Stimulated activated CD8-positive, alpha-beta memory T cell treated with anti-CD3 and anti-CD28 coated beads, Interleukin-12 subunit alpha, Interleukin-12 subunit beta, amount 100 ng/mL, for 4 hours (primary cell): ENCODE measurements around the gene UIMC1.

ENCODE experiments used
- DNase-seq: peaks from one replicate; pipeline ENCODE4 v3.0.0-alpha.2; 2020; ENCODE audit warnings: low read depth

UIMC1 gene

DNA sequence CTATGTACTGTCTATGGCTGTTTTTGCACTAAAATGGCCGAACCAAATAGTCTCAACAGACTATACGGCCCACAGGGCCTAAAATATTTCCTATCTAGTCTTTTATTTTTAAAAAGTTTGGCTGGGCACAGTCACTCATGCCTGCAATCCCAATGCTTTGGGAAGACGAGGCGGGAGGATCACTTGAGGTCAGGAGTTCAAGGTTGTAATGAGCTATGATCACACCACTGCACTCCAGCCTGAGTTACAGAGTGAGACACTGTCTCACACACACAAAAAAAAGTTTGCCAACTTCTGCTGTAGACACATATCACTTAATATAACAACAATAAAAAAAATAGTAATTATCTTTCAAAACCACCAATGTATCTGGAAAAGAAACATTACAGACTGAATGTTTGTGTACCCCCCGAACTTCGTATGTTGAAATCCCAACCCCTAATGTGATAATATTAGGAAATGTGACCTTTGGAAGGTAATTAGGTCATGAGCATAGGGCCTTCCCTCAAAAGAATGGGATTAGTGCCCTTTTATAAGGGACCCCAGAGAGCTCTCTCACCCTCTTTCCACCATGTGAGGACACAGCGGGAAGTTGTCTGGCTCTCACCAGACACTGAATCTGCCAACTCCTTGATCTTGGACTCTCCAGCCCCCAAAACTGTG lies 53.9 kb downstream of the UIMC1 start:
- no peak for DNase-seq

DNA sequence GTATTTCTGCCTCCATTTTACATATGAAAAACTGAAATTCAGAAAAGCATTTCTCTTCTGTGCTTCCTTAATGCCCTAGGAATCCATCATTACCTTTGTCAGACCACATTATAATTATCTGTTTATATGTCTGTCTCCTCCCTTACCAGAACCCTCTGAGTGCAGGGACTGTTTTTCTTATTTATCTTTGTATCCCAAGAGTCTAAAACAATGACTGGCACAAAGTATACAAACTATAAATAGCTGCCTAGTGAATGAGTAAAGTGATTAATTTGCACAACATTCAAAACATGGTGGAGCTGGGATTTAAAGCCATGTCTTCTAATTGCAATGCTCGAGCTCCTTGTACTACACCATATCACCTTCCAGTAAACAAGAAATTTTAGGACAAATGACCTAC lies 58.1 kb downstream of the UIMC1 start:
- DNase-seq: no peak

GRCh38 chr5:176947847-176948246 lies 58.7 kb downstream of the UIMC1 start:
- DNase-seq: no peak

DNA sequence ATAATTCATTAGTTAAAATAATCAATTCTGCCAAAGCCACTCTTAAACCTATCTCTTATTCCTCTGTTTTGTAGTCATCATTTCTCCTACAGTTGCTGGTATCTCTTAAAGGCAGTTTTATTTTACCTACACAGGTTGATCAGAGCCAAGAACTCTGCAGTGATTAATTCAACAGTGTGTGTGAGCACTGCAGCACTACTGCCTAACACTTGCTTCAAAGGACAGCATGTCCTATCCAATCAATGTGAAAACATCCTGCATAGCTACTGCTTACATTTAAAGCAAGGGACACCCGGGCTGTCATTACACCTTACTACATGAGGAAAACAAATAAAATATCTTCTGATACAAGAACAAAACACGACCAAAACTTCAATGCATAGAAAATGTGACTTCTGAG lies 62.3 kb downstream of the UIMC1 start:
- DNase-seq: no peak

- no peak for DNase-seq
Observed at GRCh38 chr5:176943816-176944215, 62.8 kb downstream of the UIMC1 start.

GRCh38 chr5:176941951-176942350 lies 64.6 kb downstream of the UIMC1 start:
- DNase-seq: no peak

DNA sequence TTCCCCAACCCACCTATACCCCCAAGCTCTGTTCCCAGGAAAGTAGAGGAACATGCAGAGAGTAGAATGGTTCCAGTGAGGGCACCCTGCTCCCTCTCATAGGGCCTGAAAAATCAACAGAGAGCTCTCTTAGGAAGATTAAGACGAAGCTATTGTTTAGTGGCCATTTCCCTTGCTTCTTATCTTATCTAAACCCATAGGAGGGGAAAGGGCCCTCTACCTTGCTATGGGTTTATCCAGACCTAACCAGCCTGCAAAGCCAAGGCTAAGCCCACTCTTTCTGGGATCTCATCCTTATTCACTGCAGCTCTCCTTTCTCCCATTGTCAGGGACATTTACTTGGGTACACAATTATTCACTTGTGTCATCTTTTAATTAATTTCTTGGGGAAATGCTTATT lies 68.1 kb downstream of the UIMC1 start:
- no peak for DNase-seq

GRCh38 chr5:176935017-176935416 lies 71.6 kb downstream of the UIMC1 start:
- DNase-seq: no peak

GRCh38 chr5:176934309-176934930 lies 72.2 kb downstream of the UIMC1 start:
- DNase-seq: no peak

DNA sequence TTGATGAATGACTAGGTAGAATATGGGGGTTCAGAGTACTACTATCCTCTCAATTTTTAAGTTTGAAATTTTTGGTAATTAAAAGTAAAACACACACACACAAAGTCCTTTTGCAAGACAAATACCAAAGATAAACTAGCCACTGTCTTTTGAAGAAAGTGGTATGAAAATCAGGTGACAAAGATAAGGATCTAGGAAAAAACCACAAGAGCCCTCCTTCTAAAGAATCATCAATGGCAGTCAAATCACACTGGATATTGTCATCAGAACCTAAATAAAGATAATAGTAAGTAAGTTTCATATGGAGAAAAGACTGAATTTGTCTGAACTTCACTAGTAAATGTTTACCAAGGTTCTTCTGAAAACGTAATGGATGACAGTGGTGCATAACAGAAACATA lies 76.9 kb downstream of the UIMC1 start:
- DNase-seq: no peak

DNA sequence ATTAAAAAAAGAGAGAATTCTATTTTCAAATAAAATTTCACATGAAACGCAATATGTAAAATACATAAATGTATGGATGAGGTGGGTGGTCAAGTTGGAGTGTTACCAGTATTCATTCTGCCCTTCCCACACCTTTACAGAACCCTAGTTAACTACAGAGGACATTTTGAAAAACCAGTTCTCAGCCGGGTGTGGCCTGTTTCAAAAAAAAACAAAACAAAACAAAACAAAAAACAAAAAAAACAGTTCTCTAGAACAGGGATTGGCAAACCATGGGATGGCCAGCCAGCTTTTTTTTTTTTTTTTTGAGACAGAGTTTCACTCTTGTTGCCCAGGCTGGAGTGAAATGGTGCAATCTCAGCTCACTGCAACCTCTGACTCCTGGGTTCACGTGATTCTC lies 79.0 kb downstream of the UIMC1 start:
- no peak for DNase-seq

- DNase-seq: no peak
Observed at GRCh38 chr5:176922817-176923216, 83.8 kb downstream of the UIMC1 start.

- no peak for DNase-seq
Observed at GRCh38 chr5:176921714-176922113, 84.9 kb downstream of the UIMC1 start.

- no peak for DNase-seq
Observed at GRCh38 chr5:176918613-176919012, 88.0 kb downstream of the UIMC1 start.

DNA sequence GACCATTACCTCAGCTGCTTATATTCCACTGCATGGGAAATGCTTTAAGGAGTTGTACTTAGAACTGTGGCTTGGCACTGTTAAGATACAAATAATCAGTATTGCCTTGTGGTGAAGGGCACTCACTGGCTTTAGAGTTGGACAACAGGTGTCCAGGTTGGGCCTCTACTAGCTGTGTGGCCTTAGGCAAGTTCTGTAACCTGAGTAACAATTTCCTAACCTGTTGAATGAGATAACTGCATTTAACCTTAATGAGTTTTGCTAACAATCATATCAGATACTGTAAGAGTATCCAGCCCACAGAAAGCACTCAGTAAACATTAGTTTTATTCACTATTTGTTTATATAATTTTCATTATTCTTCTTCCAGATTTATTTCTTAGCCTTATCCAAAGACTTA lies 90.2 kb downstream of the UIMC1 start:
- no peak for DNase-seq

- DNase-seq: no peak
Observed at GRCh38 chr5:176915906-176916305, 90.7 kb downstream of the UIMC1 start.

GRCh38 chr5:176912115-176912514 lies 94.5 kb downstream of the UIMC1 start:
- no peak for DNase-seq

DNA sequence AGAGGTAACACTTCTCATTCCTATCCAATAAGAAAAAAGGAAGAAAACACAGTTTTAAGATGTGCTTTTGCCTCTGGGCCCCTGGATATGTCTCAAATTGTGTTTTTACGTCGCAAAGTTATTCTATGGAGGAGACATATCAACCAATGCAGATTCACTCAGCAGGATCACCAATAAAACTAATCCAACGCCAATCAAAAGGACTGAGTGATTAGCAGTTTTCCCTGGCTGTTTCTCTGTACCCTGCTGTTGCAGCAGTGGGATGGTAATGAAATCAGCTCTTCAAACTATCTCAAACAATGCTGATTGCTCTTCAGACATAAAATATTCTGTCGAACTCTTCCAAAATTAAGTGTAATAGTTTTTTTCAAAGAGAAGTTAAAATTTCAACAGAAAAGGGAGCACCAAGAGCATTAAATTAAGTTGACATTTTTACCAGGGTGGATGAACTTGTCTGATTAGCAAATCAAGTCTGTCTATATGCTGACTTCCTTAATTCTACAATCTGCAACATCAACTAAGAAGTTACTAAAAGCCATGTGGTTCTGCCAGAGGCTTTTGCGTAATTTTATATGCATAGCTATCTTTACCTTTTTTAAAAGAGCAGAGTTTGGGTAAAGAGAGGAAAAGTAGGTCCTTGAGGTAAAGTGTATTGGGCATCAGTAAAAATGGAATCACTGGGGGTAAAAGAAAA lies 97.8 kb downstream of the UIMC1 start:
- DNase-seq: no peak

GRCh38 chr5:176906796-176907195 lies 99.8 kb downstream of the UIMC1 start:
- DNase-seq: no peak

DNA sequence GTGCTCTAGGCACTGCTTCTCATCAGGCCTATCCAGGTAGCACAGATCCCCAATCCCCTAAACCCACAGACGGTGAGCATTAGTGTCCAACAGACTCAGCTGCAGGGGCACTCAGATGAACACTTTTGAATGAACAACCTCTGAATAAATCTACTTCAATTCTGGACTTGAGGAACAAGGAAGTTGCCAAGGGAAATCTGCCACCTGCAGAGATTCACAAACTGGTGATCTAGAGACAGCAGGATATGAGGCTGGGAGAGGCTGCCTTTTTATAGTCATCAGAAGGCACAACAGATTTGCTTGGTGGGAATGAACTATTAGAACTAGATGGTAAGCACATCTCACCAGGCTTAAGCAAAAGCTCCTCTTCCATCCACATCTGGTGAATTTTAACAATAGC lies 100.5 kb downstream of the UIMC1 start:
- no peak for DNase-seq

DNA sequence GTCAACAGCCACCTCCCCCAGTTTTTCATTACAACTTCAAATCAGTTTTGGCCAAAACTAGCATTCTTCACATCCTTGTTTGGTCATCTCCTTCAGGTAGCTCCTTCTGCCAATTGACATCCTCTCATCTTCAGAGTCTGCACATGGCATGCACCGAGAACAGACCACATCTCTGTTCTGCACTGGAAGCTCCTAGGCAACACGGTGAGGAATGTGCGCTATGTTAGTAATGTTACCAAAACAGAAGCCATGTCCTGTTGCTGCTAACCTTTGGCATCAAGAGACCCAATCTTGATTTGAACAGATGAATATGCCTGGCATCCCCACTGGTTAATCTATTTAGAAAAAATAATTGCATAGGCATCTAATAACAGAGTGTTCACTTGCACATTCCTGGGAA lies 102.3 kb downstream of the UIMC1 start:
- no peak for DNase-seq

DNA sequence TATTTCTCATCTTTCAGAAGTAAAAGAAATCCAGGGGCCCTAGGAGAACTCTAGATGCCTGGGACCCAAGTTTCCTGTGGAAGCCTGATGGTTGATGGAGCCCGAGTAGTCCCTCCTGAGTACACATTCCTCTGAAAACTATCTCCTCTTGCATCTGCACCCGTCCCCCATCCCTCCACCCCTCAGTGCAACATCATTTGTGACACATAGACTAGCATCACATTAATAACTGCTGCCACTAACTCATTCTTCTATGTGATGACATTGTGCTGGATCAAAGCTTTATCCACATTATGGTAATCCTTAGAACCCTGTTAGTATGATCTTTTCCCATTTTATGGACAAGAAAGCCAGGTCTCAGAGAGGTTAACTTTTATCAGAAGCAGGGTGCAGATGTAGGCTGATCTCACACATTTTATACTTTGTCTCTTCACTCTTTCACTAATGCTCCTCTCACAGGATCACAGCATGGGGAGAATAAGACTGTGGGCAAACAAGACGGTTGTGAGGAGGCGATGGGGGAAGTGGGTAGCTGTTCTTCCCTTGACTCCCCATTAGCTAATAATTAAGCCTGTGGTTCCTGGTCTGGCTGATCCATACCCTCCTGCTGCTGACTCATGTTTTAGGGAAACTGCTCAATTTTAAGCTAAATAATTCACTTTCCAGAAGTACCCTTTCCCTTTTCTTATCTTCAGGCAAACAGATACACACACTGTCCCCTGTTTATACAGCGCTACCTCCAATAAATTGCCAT lies 103.5 kb downstream of the UIMC1 start:
- DNase-seq: no peak
